Activated CD4-positive, CD25-positive, alpha-beta regulatory T cell treated with anti-CD3 and anti-CD28 coated beads, Interleukin-2, amount 50 U/mL, for 24 hours (primary cell): ENCODE measurements around the gene RRM2.
A peak's percentile ranks its signal among the peaks of the same experiment; 100 is the strongest.

Experiments used
- ATAC-seq, 2 donors: fragments of 150-1000 bp; cut with Tn5 transposase; one replicate each; pipeline ENCODE4 v1.10.0; 2021; ENCODE audit warnings: mild to moderate bottlenecking in 1 of 2, moderate library complexity in 1 of 2

The RRM2 gene

GRCh38 chr2:10159581-10160131 lies 37.1 kb downstream of the RRM2 start:
- no peak for ATAC-seq

GRCh38 chr2:10160203-10160955 lies 37.8 kb downstream of the RRM2 start:
- ATAC-seq, result no peak

- no peak for ATAC-seq
These were observed 38.8 kb downstream of the RRM2 start for GRCh38 chr2:10161206-10161931.

GRCh38 chr2:10161961-10162441 lies 39.5 kb downstream of the RRM2 start:
- peak in 1 of 2 donors; percentile 51 for ATAC-seq

- ATAC-seq, result no peak
These were observed 40.3 kb downstream of the RRM2 start for GRCh38 chr2:10162586-10163497.

- ATAC-seq, result no peak
These were observed 41.3 kb downstream of the RRM2 start for GRCh38 chr2:10163498-10164486.

GRCh38 chr2:10164601-10165000 lies 42.1 kb downstream of the RRM2 start:
- no peak for ATAC-seq

GRCh38 chr2:10165282-10165681 lies 42.7 kb downstream of the RRM2 start:
- ATAC-seq, result no peak

- ATAC-seq, result no peak
These were observed 43.5 kb downstream of the RRM2 start for GRCh38 chr2:10165861-10166675.

- ATAC-seq, result no peak
These were observed 44.2 kb downstream of the RRM2 start for GRCh38 chr2:10166676-10167292.

GRCh38 chr2:10167316-10167715 lies 44.8 kb downstream of the RRM2 start:
- no peak for ATAC-seq

GRCh38 chr2:10168221-10168620 lies 45.7 kb downstream of the RRM2 start:
- no peak for ATAC-seq

- no peak for ATAC-seq
These were observed 46.6 kb downstream of the RRM2 start for GRCh38 chr2:10169053-10169578.

- no peak for ATAC-seq
These were observed 47.0 kb downstream of the RRM2 start for GRCh38 chr2:10169581-10169980.

GRCh38 chr2:10170256-10170655 lies 47.7 kb downstream of the RRM2 start:
- ATAC-seq, result no peak

GRCh38 chr2:10171006-10171800 lies 48.7 kb downstream of the RRM2 start:
- no peak for ATAC-seq

GRCh38 chr2:10172033-10172871 lies 49.7 kb downstream of the RRM2 start:
- ATAC-seq, result no peak
